HepG2 (cell line): ENCODE results near the gene MNT. TPM values are rescaled to one million over a fixed set of nuclear protein-coding genes. Genes with fewer than 3 reads are reported as not detected.

Experiments
- ADNP ChIP-seq: sonication (generic); formaldehyde crosslinking; IDR thresholded peaks from 2 replicates; pipeline ENCODE4 v1.4.0; 2020; ENCODE audit warnings: missing genetic modification reagents
- FOXO4 ChIP-seq: sonication (generic); formaldehyde crosslinking; conservative IDR thresholded peaks from 2 replicates; pipeline ENCODE4 v1.8.1; 2023; ENCODE audit warnings: missing genetic modification reagents
- HMGXB4 ChIP-seq, 2 experiments: sonication (generic) in 1 of 2; formaldehyde crosslinking in 1 of 2; IDR thresholded peaks; 2 replicates each; pipeline versions ENCODE4 v1.4.0 to v1.6.1; 2018 to 2020; ENCODE audit warnings: missing genetic modification reagents in 2 of 2, borderline replicate concordance in 1 of 2, low read depth in 1 of 2, mild to moderate bottlenecking in 1 of 2, missing biosample characterization in 1 of 2
- HNF1B ChIP-seq: sonication (generic); formaldehyde crosslinking; IDR thresholded peaks from 2 replicates; pipeline ENCODE4 v1.5.1; 2020; ENCODE audit warnings: mild to moderate bottlenecking, moderate library complexity, missing genetic modification reagents
- HNRNPH1 ChIP-seq: fragments of 200-400 bp; formaldehyde crosslinking; optimal IDR thresholded peaks from 2 replicates; pipeline ENCODE3; 2017; ENCODE audit warnings: mild to moderate bottlenecking, low read depth, low read length
- KDM2A ChIP-seq: sonication (generic); formaldehyde crosslinking; IDR thresholded peaks from 2 replicates; pipeline ENCODE4 v1.4.0; 2020; ENCODE audit warnings: low read depth, missing genetic modification reagents, borderline replicate concordance
- KLF13 ChIP-seq: sonication (generic); formaldehyde crosslinking; IDR thresholded peaks from 2 replicates; pipeline ENCODE4 v1.4.0; 2020; ENCODE audit warnings: mild to moderate bottlenecking, missing genetic modification reagents
- MYNN ChIP-seq: sonication (generic); formaldehyde crosslinking; IDR thresholded peaks from 2 replicates; pipeline ENCODE4 v1.4.0; 2020; ENCODE audit warnings: mild to moderate bottlenecking, low read depth, missing genetic modification reagents
- PAX8 ChIP-seq: sonication (generic); formaldehyde crosslinking; IDR thresholded peaks from 2 replicates; pipeline ENCODE4 v1.8.0; 2022; ENCODE audit warnings: mild to moderate bottlenecking, missing genetic modification reagents, borderline replicate concordance
- PRDM10 ChIP-seq: sonication (generic); formaldehyde crosslinking; IDR thresholded peaks from 2 replicates; pipeline ENCODE4 v1.4.0; 2020; ENCODE audit warnings: low read depth, missing genetic modification reagents
- RNF2 ChIP-seq: fragments of 450-650 bp; conservative IDR thresholded peaks from 2 replicates; pipeline ENCODE4 v1.6.1; 2016; ENCODE audit warnings: low read depth
- UBTF ChIP-seq: sonication (generic); formaldehyde crosslinking; IDR thresholded peaks from 2 replicates; pipeline ENCODE4 v1.4.0; 2020; ENCODE audit warnings: mild to moderate bottlenecking, missing genetic modification reagents
- ZFP37 ChIP-seq: sonication (generic); formaldehyde crosslinking; IDR thresholded peaks from 2 replicates; pipeline ENCODE4 v1.4.0; 2020; ENCODE audit warnings: missing genetic modification reagents, borderline replicate concordance
- ZNF331 ChIP-seq: sonication (generic); formaldehyde crosslinking; IDR thresholded peaks from 2 replicates; pipeline ENCODE4 v1.4.0; 2020; ENCODE audit warnings: missing genetic modification reagents
- ZNF709 ChIP-seq: sonication (generic); formaldehyde crosslinking; IDR thresholded peaks from 2 replicates; pipeline ENCODE4 v1.5.0; 2020; ENCODE audit warnings: mild to moderate bottlenecking, missing genetic modification reagents
- ZNF816 ChIP-seq: sonication (generic); formaldehyde crosslinking; IDR thresholded peaks from 2 replicates; pipeline ENCODE4 v1.8.0; 2022; ENCODE audit warnings: missing genetic modification reagents, mild to moderate bottlenecking, borderline replicate concordance
- polyA plus RNA-seq, 8 experiments: library from polyadenylated mRNA; depleted of rRNA in 3 of 8; stranded (reverse) in 7 of 8; unstranded in 1 of 8; fragments of >200 nt; fragmentation: Illumina TruSeq in 4 of 8; extraction: Trizol in 4 of 8; gene quantifications; 2 replicates each; pipeline versions ENCODE4 v1.2.1 to v1.2.3, GENCODE V29; 2011 to 2016; ENCODE audit warnings: low read depth in 4 of 8, missing spikeins in 1 of 8, mixed read lengths in 1 of 8; ENCODE audit not compliant: insufficient read depth in 1 of 8
- total RNA-seq, 5 experiments: library from RNA; depleted of rRNA; stranded (reverse); fragments of >200 nt; fragmentation: Illumina TruSeq; extraction: Trizol; gene quantifications; 2 replicates each; pipeline ENCODE4 v1.2.3, GENCODE V29; 2016; ENCODE audit warnings: low read depth in 1 of 5

MNT gene
- total and polyA plus RNA-seq, 2 of the 13 experiments (the other 11 are each of a cell fraction or from before 2014, with no cell fraction given) = 2.1 to 3.5 TPM

- TF ChIP-seq PRDM10 (CRISPR knock-in tag) (no peak), KLF13 (no peak), ZFP37 (CRISPR knock-in tag) (no peak), HNF1B (CRISPR knock-in tag) (peak; percentile 14), ZNF331 (CRISPR knock-in tag) (no peak), PAX8 (CRISPR knock-in tag) (no peak), ZNF816 (CRISPR knock-in tag) (no peak), HMGXB4 (CRISPR knock-in tag; IDR thresholded peaks at IDR 0.05; ENCODE audit: borderline replicate concordance in 1 of 2, low read depth in 1 of 2) (peak in 1 of 2 experiments; percentile 55; a peak in 1 of 4 replicates), FOXO4 (CRISPR knock-in tag) (no peak), HNRNPH1 (no peak), ZNF709 (CRISPR knock-in tag) (0 out of 2 replicates have a peak, but pooled peaks have one; percentile 52), MYNN (CRISPR knock-in tag) (no peak), RNF2 (no peak), KDM2A (CRISPR knock-in tag) (peak; percentile 71), ADNP (CRISPR knock-in tag) (no peak), UBTF (no peak)
Measured at GRCh38 chr17:2398655-2399571, 1.9 kb downstream of the MNT start (continued).
